Measurements from ENCODE around the gene VEPH1. TPM values are rescaled to one million over a fixed set of nuclear protein-coding genes. Genes with fewer than 3 reads are reported as not detected.

The VEPH1 gene
- total RNA-seq, 1 experiment from 2014 or later, result 7.7 TPM

GRCh38 chr3:157452097-157452496 lies 51.1 kb downstream of the VEPH1 start:
- Histone ChIP-seq H2BK12ac (ENCODE audit: insufficient read length, low read depth, low read length) (no peak overlapping the region), H2BK120ac (ENCODE audit: low read depth, low read length, poor library complexity, severe bottlenecking) (no peak overlapping the region), H3K56ac (ENCODE audit: insufficient read length, low read depth, low read length) (no peak overlapping the region), H3K79me2 (ENCODE audit: insufficient read depth, low read length) (no peaks in the 10 kb centered on the region), H3K23ac (ENCODE audit: insufficient read length, low read depth, low read length) (no peak overlapping the region), H4K8ac (replicated peaks; ENCODE audit: insufficient read length, low read depth, low read length) (no peak overlapping the region), H3K27me3 (ENCODE audit: insufficient read depth, low read length) (no peaks in the 10 kb centered on the region), H3K4me2 (ENCODE audit: insufficient read depth, insufficient read length, low read length) (no peak overlapping the region), H3K23me2 (ENCODE audit: insufficient read length, low read depth, low read length, poor library complexity, severe bottlenecking) (no peaks in the 10 kb centered on the region), H3K27ac (ENCODE audit: insufficient read length, low read depth, low read length) (no peak overlapping the region), H3T11ph (ENCODE audit: low read length) (no peak overlapping the region), H4K5ac (ENCODE audit: insufficient read length, low read depth, low read length) (no peak overlapping the region), H3K79me1 (ENCODE audit: insufficient read depth, low read depth, low read length, poor library complexity, severe bottlenecking) (no peaks in the 10 kb centered on the region), H3K4me1 (ENCODE audit: insufficient read depth, low read length) (no peaks in the 10 kb centered on the region), H4K20me1 (ENCODE audit: control insufficient read depth, insufficient read depth, insufficient read length) (no peaks in the 10 kb centered on the region), H2AFZ (ENCODE audit: low read length) (no peak overlapping the region), H3K9ac (ENCODE audit: extremely low read depth, insufficient read length, low read length) (no peak overlapping the region), H2AK5ac (ENCODE audit: insufficient read length, low read length) (no peak overlapping the region), H3K18ac (ENCODE audit: insufficient read length, low read depth, low read length) (no peak overlapping the region), H2BK5ac (ENCODE audit: insufficient read length, low read length) (no peak overlapping the region), H2BK15ac (ENCODE audit: low read depth, low read length) (no peak overlapping the region), H3K14ac (ENCODE audit: insufficient read depth, low read length) (no peak overlapping the region), H3K9me3 (ENCODE audit: control insufficient read depth, low read depth, low read length) (no peaks in the 10 kb centered on the region), H3K4ac (ENCODE audit: low read depth, low read length) (no peak overlapping the region), H4K91ac (ENCODE audit: insufficient read length, low read depth, low read length) (no peak overlapping the region), H2BK20ac (ENCODE audit: low read depth, low read length, poor library complexity, severe bottlenecking) (no peak overlapping the region)
- DNase-seq, result no peak
- Mint-ChIP-seq H3K9me3 (no peaks in the 10 kb centered on the region; a peak in 2 of 5 replicates), H3K4me3 (no peak overlapping the region), H3K27me3 (ENCODE audit: low read depth) (no peaks in the 10 kb centered on the region), H3K36me3 (ENCODE audit: insufficient read depth in 1 of 3, low read depth in 3 of 3) (no peaks in the 10 kb centered on the region; a peak in 1 of 7 replicates), H3K27ac (no peak overlapping the region), H3K4me1 (no peaks in the 10 kb centered on the region)
- TF ChIP-seq, protein P1, sequence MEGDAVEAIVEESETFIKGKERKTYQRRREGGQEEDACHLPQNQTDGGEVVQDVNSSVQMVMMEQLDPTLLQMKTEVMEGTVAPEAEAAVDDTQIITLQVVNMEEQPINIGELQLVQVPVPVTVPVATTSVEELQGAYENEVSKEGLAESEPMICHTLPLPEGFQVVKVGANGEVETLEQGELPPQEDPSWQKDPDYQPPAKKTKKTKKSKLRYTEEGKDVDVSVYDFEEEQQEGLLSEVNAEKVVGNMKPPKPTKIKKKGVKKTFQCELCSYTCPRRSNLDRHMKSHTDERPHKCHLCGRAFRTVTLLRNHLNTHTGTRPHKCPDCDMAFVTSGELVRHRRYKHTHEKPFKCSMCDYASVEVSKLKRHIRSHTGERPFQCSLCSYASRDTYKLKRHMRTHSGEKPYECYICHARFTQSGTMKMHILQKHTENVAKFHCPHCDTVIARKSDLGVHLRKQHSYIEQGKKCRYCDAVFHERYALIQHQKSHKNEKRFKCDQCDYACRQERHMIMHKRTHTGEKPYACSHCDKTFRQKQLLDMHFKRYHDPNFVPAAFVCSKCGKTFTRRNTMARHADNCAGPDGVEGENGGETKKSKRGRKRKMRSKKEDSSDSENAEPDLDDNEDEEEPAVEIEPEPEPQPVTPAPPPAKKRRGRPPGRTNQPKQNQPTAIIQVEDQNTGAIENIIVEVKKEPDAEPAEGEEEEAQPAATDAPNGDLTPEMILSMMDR (conservative IDR thresholded peaks at IDR 0.05), result no peak
- no CpG with 5 or more reads among the region's 3 CpGs for WGBS (ENCODE audit: extremely low coverage, insufficient read length, low lambda C conversion rate)
